ENCODE measurements around the gene MGA.

The MGA gene

DNA sequence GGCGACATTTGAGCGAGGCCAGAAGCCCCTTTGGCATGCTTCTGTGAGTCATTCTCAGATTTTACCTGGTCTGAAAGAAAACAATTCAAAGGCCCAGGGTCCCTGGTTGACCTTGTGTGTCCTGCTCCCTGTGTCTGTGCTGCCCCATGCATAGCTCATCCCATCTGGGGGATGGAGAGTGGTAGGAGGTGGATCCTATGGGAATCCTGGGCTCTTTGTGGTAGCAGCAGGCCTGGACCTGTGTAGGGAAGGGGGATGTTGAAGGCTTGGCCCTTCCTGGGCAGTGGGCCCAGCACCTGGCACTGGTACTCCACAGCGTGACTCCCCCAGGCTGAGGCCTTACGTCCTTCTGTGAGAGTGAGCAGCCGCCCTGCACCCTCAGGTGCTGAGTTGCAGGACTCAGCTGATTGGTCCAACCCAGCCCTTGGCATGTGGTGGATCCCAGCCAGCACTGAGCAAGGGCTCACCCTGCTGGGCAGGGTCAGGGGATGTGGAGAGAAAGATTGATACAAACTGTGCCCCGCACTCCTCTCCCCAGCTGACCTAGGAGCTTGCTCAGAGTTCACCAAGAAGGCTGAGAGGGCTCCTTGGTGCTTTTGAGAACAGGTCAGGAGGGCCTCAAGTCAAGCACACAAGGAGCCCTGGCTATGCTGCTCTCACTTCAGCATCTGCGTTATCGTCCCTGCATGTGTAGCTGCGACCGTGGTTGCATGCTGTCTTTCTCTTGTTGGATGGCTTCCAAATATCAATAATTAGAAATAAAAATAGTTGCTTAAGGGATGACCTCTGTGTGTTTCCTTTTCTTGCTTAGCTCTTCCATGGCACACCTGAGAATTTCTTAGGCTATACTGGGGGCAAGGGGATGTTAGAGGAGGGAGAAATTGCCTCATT, 146.3 kb downstream of the MGA start:
- no peak for DNase-seq (ENCODE audit: low read depth in 2 of 2)

DNA sequence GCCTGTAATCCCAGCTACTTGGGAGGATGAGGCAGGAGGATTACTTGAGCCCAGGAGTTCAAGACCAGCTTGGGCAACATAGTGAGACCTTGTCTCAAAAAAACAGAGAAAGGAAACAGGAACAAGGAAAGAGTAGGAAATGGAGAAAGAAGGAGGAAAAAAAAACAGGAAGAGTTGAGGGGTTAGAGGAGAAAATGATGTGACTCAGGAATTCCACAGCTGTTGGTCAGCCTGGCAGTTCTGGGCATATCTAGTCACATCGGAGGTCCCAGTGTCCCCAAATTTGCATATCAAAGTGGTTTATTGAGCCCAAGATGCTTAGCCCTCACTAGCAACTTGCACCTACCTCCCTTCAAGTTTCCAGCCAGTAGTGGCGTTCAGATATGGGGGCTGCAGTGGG, 148.9 kb downstream of the MGA start:
- DNase-seq (ENCODE audit: low read depth in 2 of 2) = no peak

DNA sequence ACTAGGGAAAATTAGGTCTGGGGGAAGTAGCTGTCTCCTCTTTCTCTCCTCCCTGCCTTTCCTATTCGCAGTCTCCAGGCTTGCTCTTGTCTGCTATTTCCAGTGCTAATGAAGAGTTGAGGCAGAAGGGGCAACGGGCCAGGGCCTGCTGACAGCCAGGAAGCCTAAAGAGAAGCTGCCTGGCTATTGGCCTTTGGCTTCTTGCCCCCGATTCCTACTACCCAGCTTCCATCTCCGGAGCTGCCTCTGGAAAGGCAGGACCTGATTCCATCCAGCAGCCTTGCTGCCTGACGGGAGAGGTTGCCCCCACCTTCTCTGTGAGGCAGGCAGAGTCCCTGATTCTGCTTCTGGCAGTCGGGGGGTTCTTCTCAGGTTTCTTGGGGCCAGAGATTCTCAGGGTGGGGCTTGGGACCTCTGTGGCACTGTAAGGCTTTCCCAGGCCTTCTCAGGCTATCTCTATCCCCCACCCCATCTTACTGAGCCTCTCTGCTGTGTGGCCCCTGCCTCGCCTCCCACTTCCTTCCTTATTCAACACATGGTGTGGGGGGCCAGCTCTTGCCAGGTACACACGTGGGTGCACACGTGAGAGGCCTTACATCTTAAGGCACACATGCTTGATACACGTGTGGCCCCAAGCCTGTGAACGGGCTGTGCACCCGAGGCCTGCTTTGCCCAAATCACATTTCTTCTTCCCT, 149.5 kb downstream of the MGA start:
- DNase-seq (ENCODE audit: low read depth in 2 of 2) = no peak

DNA sequence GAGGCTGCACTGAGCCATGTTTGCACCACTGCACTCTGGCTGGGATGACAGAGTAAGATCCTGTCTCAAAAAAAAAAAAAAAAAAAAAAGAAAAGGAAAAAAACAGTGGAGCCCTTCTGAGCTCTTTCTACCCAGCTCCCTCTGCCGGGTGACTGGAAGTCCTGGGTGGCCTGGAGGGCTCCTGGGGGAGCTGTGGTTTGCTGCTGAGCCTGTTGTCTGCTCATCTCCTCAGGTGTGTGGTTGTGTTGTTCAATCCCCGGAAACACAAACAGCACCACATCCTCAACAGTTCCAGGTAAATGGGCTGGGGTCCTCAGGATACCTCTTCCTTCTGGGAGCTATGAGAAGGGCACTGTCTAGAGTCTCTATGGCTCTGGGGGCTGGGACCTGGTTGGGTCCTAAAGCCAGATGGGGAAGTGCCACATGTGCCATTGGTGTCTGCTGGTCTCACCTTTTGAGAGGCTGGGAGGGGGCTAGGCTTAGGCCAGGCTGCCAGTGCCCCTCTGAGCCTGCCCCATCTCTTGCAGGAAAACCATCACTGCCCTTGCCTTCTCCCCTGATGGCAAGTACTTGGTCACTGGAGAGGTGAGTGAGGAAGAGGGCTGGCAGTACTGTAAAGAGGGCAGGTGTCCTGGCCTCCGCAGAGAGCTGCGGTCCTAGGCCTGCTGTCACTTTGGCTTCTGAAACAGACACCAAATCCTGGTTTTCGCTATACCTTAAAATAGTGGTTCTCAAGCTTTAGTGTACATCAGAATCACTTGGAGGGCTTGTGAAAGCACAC, 150.6 kb downstream of the MGA start:
- no peak for DNase-seq (ENCODE audit: low read depth in 2 of 2)

DNA sequence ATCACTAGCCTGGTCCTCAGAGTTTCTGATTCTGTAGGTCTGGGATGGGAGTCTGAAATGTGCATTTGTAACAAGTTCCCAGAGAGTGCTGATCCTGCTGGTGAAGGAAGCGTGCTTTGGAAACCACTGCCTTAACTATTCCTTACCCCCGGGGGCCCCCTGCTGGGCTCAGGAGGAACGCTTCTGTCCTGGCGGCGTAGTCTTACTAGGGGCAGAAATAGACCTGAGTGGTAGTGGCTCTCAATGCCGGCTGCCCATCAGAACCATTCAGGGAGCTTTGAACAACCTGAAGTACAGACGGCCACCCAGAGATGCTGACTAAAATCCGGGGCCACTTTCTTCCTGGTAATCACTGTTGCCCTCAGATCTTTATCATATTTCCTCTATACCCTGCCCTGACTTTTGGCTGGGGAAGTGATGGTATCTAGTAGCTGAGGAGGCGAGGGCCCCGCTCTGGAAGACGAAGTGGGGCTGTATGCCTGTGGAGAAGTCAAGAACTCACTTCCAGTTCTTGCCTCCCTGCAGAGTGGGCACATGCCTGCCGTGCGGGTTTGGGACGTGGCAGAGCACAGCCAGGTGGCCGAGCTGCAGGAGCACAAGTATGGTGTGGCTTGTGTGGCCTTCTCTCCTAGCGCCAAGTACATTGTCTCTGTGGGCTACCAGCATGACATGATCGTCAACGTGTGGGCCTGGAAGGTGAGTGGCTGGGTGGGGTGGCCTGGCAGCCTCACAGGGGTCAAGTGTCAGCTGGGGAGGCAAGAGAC, 151.4 kb downstream of the MGA start:
- peak; percentile 46 to 73 for DNase-seq (ENCODE audit: low read depth in 2 of 2)

DNA sequence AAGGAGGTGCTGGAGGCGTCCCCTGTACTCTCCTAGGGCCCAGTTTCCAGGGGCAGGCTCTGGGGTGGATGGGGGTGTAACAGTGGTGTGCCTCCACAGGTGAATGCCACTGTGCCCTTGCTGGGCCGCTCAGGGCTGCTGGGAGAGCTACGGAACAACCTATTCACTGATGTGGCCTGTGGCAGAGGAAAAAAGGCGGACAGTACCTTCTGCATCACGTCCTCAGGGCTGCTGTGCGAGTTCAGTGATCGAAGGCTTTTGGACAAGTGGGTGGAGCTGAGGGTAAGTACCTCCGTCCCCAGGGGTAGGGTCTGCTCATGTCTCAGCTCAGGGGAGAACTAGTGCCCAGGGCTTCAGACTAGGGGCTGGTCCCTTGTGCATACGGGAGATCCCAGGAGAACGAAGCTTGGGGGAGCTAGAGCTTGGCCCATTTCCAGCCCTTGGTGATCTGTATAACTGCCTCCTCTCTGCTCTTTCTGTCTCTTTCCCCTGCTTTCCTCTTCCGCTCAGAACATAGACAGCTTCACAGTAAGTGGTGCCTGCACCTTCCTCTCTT, 152.7 kb downstream of the MGA start:
- DNase-seq (ENCODE audit: low read depth in 2 of 2) = no peak

DNA sequence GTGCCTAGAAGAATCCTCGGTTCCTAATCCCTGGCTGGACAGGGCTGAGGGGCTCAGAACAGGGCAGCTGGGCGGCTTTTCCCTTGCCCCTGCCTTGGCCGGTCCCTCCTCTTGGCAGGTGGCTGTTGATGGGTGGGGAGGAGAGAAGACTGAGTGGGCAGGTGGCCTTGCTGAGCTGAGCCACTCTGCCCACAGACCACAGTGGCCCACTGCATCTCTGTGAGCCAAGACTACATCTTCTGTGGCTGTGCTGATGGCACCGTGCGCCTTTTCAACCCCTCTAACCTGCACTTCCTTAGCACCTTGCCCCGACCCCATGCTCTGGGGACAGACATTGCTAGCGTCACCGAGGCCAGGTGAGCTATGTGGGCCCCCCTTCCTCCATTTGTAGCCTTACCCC, 153.2 kb downstream of the MGA start:
- DNase-seq (ENCODE audit: low read depth in 2 of 2) = no peak

DNA sequence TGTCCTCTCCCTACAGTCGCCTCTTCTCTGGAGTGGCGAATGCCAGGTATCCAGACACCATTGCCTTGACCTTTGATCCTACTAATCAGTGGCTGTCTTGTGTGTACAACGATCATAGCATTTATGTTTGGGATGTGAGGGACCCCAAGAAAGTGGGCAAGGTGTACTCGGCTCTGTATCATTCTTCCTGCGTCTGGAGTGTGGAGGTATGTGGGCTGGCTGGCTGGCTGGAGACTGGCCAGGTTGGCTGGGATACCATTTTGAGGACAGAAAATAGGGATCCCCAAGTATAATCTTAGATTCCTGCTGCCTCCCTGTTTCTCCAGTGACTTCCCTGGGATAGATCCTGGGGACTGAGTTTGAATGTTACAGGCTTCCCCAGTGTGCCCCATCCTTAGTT, 154.3 kb downstream of the MGA start:
- DNase-seq (ENCODE audit: low read depth in 2 of 2) = no peak

DNA sequence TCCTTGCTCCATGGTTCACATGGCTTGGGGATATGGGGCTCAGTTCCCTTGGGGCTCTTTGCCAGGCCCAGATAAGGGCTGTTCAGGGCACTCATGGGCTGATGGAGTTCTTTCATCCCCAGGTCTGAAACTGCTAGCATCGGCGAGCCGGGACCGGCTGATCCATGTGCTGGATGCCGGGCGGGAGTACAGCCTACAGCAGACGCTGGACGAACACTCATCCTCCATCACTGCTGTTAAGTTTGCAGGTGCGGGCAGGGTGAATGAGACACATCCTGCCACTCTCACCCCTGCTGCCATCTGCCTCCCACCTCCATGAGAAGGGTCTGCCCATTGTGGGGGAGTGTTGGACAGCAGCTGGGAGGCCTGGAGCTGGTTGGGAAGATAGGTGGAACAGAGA, 156.6 kb downstream of the MGA start:
- no peak for DNase-seq (ENCODE audit: low read depth in 2 of 2)

DNA sequence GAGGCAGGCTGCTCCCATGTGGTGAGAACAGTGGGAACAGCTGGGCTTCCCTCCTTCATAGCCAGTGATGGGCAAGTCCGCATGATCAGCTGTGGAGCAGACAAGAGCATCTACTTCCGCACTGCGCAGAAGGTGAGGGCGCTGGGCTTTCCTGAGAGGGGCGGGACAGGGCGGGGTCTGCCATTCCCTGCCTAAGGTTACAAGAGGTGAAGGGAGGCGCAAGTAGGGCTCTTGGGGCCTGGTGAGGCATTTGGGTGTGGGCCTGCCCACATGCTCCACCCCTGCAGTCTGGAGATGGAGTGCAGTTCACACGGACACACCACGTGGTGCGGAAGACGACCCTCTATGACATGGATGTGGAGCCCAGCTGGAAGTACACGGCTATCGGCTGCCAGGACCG, 157.1 kb downstream of the MGA start:
- DNase-seq (ENCODE audit: low read depth in 2 of 2) = no peak

DNA sequence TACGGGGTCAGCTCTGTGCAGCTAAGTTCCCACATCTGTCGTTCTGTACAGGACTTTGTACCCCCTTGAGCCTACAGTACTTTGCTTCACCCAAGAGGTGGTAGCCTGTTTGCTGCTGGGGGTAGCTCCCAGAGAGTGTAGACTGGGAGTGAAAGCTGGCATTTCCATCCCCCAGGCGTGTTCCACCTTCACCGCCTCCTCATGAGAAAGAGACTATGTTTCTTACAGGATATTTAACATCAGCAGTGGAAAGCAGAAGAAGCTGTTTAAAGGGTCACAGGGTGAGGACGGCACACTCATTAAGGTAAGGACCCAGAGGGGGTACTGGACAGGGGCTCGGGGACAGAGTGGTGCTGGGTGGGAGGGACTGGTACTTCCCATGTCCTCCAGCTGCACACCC, 157.6 kb downstream of the MGA start:
- no peak for DNase-seq (ENCODE audit: low read depth in 2 of 2)

DNA sequence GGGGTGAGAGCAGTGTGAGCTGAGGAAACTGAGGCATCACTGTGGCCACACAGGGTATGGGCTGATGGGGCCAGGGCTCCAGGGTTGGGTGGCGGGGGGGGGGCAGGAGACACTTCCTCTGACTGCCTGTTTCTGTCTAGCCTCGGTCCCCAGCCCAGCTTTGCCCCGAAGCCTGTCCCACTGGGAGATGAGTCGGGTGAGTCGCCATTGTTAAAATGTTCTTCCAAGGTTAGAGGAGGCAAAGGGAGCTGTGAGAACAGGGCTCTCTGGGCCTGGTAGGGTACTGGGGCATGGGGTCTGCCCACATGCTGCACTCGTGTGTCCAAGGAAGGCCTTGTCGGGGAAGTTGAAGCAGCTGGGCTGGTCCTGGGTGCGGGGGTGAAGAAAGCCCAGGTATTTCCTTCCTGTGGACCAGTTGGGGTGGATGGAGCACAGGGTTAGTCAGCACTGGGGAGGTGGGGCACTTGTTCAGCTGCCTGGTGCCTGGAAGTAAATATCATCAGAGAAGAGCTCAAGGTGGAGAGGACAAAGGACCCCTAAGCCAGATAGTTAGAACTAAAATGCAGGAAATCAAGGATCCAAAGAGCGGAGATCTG, 159.3 kb downstream of the MGA start:
- no peak for DNase-seq (ENCODE audit: low read depth in 2 of 2)

DNA sequence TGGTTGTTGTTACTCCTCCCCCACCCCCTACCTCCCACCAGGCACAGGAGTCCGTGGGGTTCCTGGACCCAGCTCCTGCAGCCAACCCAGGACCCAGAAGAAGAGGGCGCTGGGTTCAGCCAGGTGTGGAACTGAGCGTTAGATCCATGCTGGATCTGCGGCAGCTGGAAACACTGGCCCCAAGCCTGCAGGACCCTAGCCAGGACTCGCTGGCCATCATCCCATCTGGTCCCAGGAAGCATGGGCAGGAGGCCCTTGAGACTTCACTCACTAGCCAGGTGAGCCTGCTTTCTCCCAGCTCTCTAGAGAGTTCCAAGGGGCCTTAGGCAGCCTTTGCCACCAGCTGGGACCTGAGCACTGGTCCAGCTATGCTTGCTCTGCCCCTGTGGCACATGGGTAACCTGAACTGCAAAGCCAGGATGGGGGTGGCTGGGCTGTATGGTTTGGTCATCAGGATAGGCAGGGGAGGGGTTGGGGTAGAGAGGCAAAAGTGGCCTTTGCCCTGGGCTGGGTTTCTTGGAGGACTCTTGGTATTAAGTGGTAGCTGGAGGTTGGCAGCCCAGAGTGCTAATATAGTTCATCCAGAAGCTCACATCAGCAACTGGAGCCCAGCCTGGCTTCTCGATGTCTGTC, 160.7 kb downstream of the MGA start:
- no peak for DNase-seq (ENCODE audit: low read depth in 2 of 2)

DNA sequence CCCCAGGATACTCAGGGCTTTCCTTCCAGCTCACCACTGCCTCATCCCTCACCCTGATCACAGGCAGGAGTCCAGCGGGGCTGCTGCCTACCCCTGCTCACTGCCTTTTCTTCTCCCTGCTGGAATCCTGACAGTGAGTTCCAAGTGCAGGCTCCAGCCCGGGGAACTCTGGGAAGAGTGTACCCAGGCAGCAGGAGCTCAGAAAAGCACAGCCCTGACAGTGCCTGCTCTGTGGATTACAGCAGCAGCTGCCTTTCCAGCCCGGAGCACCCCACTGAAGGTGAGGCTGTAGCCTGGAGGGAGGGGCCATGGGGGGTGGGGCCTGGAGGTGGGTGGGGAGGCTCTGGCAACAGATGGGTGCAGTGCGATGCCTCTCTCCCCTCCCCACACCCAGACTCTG, 161.6 kb downstream of the MGA start:
- no peak for DNase-seq (ENCODE audit: low read depth in 2 of 2)

DNA sequence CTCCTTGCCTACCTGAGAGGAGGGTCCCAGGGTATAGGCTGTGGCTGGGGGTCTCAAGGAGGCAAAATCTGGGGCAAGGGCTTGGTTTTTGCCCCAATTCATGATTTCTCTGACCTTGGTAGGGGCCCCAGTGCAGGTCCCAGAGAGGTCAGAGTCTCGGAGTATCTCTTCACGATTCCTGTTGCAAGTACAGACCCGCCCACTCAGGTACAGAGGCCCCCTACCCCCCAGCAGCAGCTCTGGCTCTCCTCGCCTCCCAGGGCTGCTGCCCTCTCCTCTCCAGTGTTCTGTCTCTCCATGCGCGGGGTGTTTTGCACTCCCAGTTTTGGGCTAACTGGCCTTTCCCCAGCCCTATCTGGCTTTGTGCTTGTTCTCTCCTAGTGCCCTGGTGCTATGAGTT, 162.3 kb downstream of the MGA start:
- DNase-seq (ENCODE audit: low read depth in 2 of 2) = no peak
